ENCODE data around the gene HENMT1.

The HENMT1 gene

GRCh38 chr1:108691942-108692723, 31.2 kb upstream of the HENMT1 start, which contains the start of gene PRPF38B:
Gene PRPF38B (plus strand): TSS chr1:108692310. CDS start chr1:108692592, 282 bp downstream.
- ATAC-seq, result peak; percentile 96
- TF ChIP-seq CSRNP3 (CRISPR knock-in tag; IDR thresholded peaks at IDR 0.05) (no peak), ESRRG (CRISPR knock-in tag; IDR thresholded peaks at IDR 0.05) (no peak), TCF4 (CRISPR knock-in tag; IDR thresholded peaks at IDR 0.05; ENCODE audit: borderline replicate concordance) (no peak)

GRCh38 chr1:108691128-108691941, 30.4 kb upstream of the HENMT1 start:
- TF ChIP-seq SNAI2 (CRISPR knock-in tag; IDR thresholded peaks at IDR 0.05), result no peak
- no peak for TF ChIP-seq GLIS3 (CRISPR knock-in tag; IDR thresholded peaks at IDR 0.05)
- TF ChIP-seq ISL1 (CRISPR knock-in tag; IDR thresholded peaks at IDR 0.05), result no peak
- TF ChIP-seq CSDC2 (CRISPR knock-in tag; IDR thresholded peaks at IDR 0.05), result no peak
- no peak for TF ChIP-seq PATZ1 (CRISPR knock-in tag; IDR thresholded peaks at IDR 0.05; ENCODE audit: borderline replicate concordance)
- no peak for TF ChIP-seq TSHZ2 (CRISPR knock-in tag; IDR thresholded peaks at IDR 0.05)
- ATAC-seq, result peak; percentile 18

- peak; percentile 79 for ATAC-seq
- TF ChIP-seq SNAI2 (CRISPR knock-in tag; IDR thresholded peaks at IDR 0.05) (0 out of 2 replicates have a peak, but pooled peaks have one; percentile 46), ISL1 (CRISPR knock-in tag; IDR thresholded peaks at IDR 0.05) (peak; percentile 81), POU6F1 (CRISPR knock-in tag; IDR thresholded peaks at IDR 0.05; ENCODE audit: borderline replicate concordance, low read depth) (no peak), ESRRG (CRISPR knock-in tag; IDR thresholded peaks at IDR 0.05) (no peak), CREB5 (CRISPR knock-in tag; IDR thresholded peaks at IDR 0.05; ENCODE audit: low read depth) (no peak), CSRNP3 (CRISPR knock-in tag; IDR thresholded peaks at IDR 0.05) (no peak), TSHZ2 (CRISPR knock-in tag; IDR thresholded peaks at IDR 0.05) (peak; percentile 37), TCF4 (CRISPR knock-in tag; IDR thresholded peaks at IDR 0.05; ENCODE audit: borderline replicate concordance) (peak; percentile 78), GLIS3 (CRISPR knock-in tag; IDR thresholded peaks at IDR 0.05) (no peak)
Observed at GRCh38 chr1:108686614-108687313, 25.9 kb upstream of the HENMT1 start.
